Mucosa of rectum (tissue), 2 donors: ENCODE results near the gene TMEM39A.

Experiments
- H3K27ac ChIP-seq, 2 donors: one replicate each; pipeline ENCODE4 v1.7.0; 2013; ENCODE audit warnings: inconsistent platforms in 2 of 2, low read depth in 2 of 2, low read length in 2 of 2
- H3K27me3 ChIP-seq, 2 donors: one replicate each; pipeline ENCODE4 v1.7.0; 2013; ENCODE audit warnings: low read length in 2 of 2; ENCODE audit not compliant: control insufficient read depth in 2 of 2, insufficient read depth in 2 of 2
- H3K36me3 ChIP-seq, 2 donors: one replicate each; pipeline ENCODE4 v1.7.0; 2013; ENCODE audit warnings: low read length in 2 of 2; ENCODE audit not compliant: control insufficient read depth in 2 of 2, insufficient read depth in 2 of 2
- H3K4me1 ChIP-seq, 2 donors: one replicate each; pipeline ENCODE4 v1.7.0; 2013; ENCODE audit warnings: low read length in 2 of 2, mild to moderate bottlenecking in 1 of 2; ENCODE audit not compliant: control insufficient read depth in 2 of 2, insufficient read depth in 2 of 2
- H3K4me3 ChIP-seq, 2 donors: one replicate each; pipeline ENCODE4 v1.7.0; 2013; ENCODE audit warnings: low read length in 2 of 2
- H3K9ac ChIP-seq, 2 donors: one replicate each; pipeline ENCODE4 v1.7.0; 2013; ENCODE audit warnings: low read length in 2 of 2, low read depth in 1 of 2, mild to moderate bottlenecking in 1 of 2
- H3K9me3 ChIP-seq, 2 donors: one replicate each; pipeline ENCODE4 v1.7.0; 2013; ENCODE audit warnings: low read length in 2 of 2; ENCODE audit not compliant: control insufficient read depth in 2 of 2
- donor health status: healthy.
- donor health status: Normal muscosa, but diverticular disease.

The TMEM39A gene

GRCh38 chr3:119427669-119428068 lies 35.7 kb downstream of the TMEM39A start:
- H3K9ac ChIP-seq = no peak overlapping the region
- no peaks in the 10 kb centered on the region for H3K27me3 ChIP-seq
- H3K27ac ChIP-seq = no peak overlapping the region
- no peak overlapping the region for H3K4me3 ChIP-seq
- H3K36me3 ChIP-seq = peaks cover 29 to 32% of the 10 kb centered on the region in 2 donors
- H3K4me1 ChIP-seq = no peaks in the 10 kb centered on the region
- peaks cover 22 to 25% of the 10 kb centered on the region in 2 donors for H3K9me3 ChIP-seq

DNA sequence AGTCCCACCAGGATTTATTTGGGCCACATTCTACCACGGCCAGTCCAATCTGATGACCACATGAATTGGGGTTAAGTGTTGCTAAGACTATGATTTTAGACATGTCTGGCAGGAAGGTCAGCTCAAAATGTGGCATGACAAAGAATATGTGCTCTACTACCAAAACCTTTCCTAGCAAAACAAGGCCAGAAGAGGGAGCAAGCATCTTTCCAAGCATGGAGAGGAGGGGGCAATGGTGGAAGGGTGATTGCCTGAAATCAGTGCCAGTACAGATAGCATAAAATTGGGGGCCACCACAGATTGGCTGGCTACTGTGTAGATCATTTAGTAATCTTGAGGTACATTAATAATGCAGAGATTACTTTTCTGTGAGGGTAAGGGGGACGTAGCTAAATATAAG lies 43.2 kb downstream of the TMEM39A start:
- H3K27me3 ChIP-seq = no peaks in the 10 kb centered on the region
- H3K36me3 ChIP-seq = peaks cover 0 to 3% of the 10 kb centered on the region in 2 donors
- H3K27ac ChIP-seq = no peak overlapping the region
- H3K4me1 ChIP-seq = no peaks in the 10 kb centered on the region
- H3K4me3 ChIP-seq = no peak overlapping the region
- H3K9me3 ChIP-seq = peaks cover 0 to under 1% of the 10 kb centered on the region in 2 donors
- H3K9ac ChIP-seq = no peak overlapping the region

DNA sequence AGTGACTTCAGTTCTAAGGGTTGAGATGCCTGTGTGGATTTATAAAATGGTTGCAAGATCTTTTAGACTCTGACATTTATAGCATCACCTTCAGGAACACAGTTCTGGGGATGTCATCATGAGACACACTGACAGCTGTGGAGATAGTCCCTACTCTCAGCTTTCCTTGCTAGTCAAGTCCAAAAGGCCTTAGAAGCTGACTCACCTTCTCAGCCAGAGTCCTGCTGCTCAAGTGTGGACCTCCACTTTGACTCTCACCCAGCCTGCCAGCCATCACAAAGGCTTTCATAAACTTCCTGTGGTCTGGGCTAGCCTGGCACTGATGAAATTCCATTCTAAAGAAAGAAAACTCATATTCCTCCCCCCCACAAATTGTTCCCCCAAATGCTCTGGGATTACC lies 44.8 kb downstream of the TMEM39A start:
- no peak overlapping the region for H3K4me3 ChIP-seq
- no peak overlapping the region for H3K27ac ChIP-seq
- no peaks in the 10 kb centered on the region for H3K4me1 ChIP-seq
- no peak overlapping the region for H3K9ac ChIP-seq
- H3K9me3 ChIP-seq = no peaks in the 10 kb centered on the region
- H3K27me3 ChIP-seq = no peaks in the 10 kb centered on the region
- H3K36me3 ChIP-seq = peaks cover 0 to 13% of the 10 kb centered on the region in 2 donors

GRCh38 chr3:119417771-119418512 lies 45.5 kb downstream of the TMEM39A start:
- Histone ChIP-seq H3K4me3 (no peak overlapping the region), H3K9me3 (no peaks in the 10 kb centered on the region), H3K27me3 (no peaks in the 10 kb centered on the region), H3K9ac (no peak overlapping the region), H3K27ac (no peak overlapping the region), H3K36me3 (peaks cover 0 to 13% of the 10 kb centered on the region in 2 donors), H3K4me1 (no peaks in the 10 kb centered on the region)

- Histone ChIP-seq H3K4me3 (no peak overlapping the region), H3K9me3 (no peaks in the 10 kb centered on the region), H3K36me3 (peaks cover 0 to 13% of the 10 kb centered on the region in 2 donors), H3K9ac (no peak overlapping the region), H3K27me3 (no peaks in the 10 kb centered on the region), H3K27ac (no peak overlapping the region), H3K4me1 (no peaks in the 10 kb centered on the region)
Observed at GRCh38 chr3:119416873-119417272, 46.5 kb downstream of the TMEM39A start.

DNA sequence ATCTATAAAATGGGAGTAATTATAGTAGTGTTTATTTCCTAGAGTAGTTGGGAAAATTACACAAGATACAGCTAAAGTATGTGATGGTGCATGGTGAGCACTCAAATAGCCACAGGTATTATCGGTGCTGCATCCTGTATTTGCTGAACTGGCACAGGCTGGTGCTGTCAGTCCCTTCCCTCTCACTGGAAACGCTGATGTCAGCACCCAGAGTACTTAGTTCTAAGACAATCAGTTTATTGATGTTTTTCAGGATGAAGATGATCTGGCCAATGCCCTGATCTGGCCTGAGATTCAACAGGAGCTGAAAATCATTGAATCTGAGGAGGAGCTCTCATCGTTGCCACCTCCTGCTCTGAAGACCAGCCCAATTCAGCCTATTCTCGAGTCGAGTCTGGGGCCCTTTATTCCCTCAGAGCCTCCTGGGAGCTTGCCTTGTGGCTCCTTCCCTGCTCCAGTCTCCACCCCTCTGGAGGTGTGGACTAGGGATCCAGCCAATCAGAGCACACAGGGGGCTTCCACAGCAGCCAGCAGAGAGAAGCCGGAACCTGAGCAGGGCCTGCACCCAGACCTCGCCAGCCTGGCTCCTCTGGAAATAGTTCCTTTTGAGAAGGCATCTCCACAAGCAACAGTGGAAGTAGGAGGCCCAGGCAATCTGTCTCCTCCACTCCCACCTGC lies 49.7 kb downstream of the TMEM39A start:
- H3K9me3 ChIP-seq = no peaks in the 10 kb centered on the region
- H3K9ac ChIP-seq = no peak overlapping the region
- H3K4me3 ChIP-seq = no peak overlapping the region
- no peaks in the 10 kb centered on the region for H3K4me1 ChIP-seq
- H3K36me3 ChIP-seq = peaks cover 6 to 18% of the 10 kb centered on the region in 2 donors
- H3K27me3 ChIP-seq = no peaks in the 10 kb centered on the region
- H3K27ac ChIP-seq = no peak overlapping the region

DNA sequence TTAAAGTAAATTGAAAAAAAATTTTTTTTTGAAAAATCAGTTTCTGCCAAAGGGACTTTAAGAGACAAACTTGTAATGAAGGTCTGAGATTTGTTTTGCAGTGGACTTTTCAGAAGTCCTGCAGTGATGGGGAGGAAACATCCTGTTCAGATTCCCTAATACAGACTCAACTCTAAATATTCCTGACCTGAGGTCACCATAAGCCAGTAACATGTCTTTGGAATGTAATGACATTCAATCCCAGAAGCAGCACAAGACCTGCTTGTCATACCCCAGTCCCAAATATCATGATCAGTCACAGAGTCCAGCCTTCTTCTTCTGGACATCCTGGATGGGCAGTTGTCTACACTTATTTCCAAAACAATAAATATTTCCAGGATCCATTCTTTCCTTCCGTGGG lies 53.6 kb downstream of the TMEM39A start:
- Histone ChIP-seq H3K36me3 (peaks cover 6 to 17% of the 10 kb centered on the region in 2 donors), H3K9ac (no peak overlapping the region), H3K27ac (no peak overlapping the region), H3K9me3 (no peaks in the 10 kb centered on the region), H3K4me3 (no peak overlapping the region), H3K27me3 (no peaks in the 10 kb centered on the region), H3K4me1 (no peaks in the 10 kb centered on the region)

GRCh38 chr3:119408243-119408950 lies 55.0 kb downstream of the TMEM39A start:
- Histone ChIP-seq H3K4me1 (no peaks in the 10 kb centered on the region), H3K9me3 (no peaks in the 10 kb centered on the region), H3K4me3 (no peak overlapping the region), H3K27me3 (no peaks in the 10 kb centered on the region), H3K36me3 (peaks cover 6 to 10% of the 10 kb centered on the region in 2 donors), H3K9ac (no peak overlapping the region), H3K27ac (no peak overlapping the region)

DNA sequence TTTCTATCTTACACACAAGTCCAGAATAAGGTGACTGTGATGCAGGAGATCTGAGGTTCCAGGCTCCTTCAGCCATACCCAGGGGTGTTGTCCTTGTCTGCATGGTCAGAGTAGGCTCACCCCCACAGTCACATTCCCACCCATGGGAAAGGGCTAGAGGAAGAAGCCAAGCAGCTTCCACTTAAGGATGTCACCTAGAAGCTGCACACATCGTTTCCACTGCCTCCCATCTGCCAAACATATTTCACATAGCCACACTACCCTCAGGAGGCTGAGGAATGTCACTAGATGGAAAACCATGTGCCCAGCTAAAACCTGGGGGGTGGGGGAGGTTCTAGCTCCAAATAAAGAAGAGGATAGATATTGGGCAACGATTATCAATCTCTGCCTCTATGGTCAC lies 58.1 kb downstream of the TMEM39A start:
- Histone ChIP-seq H3K27ac (no peak overlapping the region), H3K4me3 (no peak overlapping the region), H3K36me3 (peaks cover 0 to 7% of the 10 kb centered on the region in 2 donors), H3K9ac (no peak overlapping the region), H3K27me3 (no peaks in the 10 kb centered on the region), H3K4me1 (no peaks in the 10 kb centered on the region), H3K9me3 (no peaks in the 10 kb centered on the region)

DNA sequence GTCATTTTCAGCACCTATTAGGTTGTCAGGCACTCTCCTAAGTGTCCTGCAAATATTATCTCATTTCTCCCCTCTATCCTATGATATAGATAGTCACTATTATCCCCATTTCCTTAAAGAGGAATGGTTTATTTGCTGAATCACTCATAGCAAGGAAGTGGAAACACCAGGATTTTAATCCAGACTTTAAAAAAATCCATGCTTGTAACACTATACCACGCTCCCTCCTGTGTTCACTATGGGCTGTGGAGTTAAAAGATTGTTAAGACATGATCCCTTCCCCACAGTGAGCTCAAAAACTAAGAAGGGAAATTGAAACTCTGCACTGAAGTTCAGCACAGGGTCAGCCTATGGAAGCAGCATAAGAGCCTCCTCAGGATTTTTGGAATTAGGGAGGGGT lies 60.2 kb downstream of the TMEM39A start:
- Histone ChIP-seq H3K9me3 (no peaks in the 10 kb centered on the region), H3K27ac (no peak overlapping the region), H3K36me3 (peaks cover 7 to 10% of the 10 kb centered on the region in 2 donors), H3K4me1 (no peaks in the 10 kb centered on the region), H3K4me3 (no peak overlapping the region), H3K9ac (no peak overlapping the region), H3K27me3 (no peaks in the 10 kb centered on the region)
